Panc1 (cell line): ENCODE data around the gene PLCB1. TPM values are rescaled to one million over a fixed set of nuclear protein-coding genes. Genes with fewer than 3 reads are reported as not detected.

ENCODE experiments used
- ATAC-seq: fragments of 200-7000 bp; cut with Tn5 transposase; 2 replicates; pipeline ENCODE4 v1.9.1; 2020; ENCODE audit warnings: mild to moderate bottlenecking, moderate library complexity
- BruUV-seq: library from RNA; stranded (reverse); fragments of 400-500 nt; replicated peaks from 2 replicates; lab custom pipeline; 2021; lab: Mats Ljungman, UMichigan
- CTCF ChIA-PET: fragments of 300-600 bp; sonication (Branson Sonifier 250); formaldehyde crosslinking; loops from one replicate; lab custom pipeline; 2022; ENCODE audit warnings: antibody characterized with exemption; lab: Charles Lee
- POLR2A ChIA-PET: fragments of 300-600 bp; sonication (Branson Sonifier 250); formaldehyde crosslinking; loops from one replicate; lab custom pipeline; 2022; ENCODE audit warnings: antibody characterized with exemption; lab: Charles Lee
- DNase-seq: peaks from one replicate; pipeline ENCODE4 v3.0.0-alpha.2; 2010; ENCODE audit warnings: low read depth, low spot score
- H3K27ac ChIP-seq: 2 replicates; pipeline ENCODE4 v1.5.1; 2011; ENCODE audit warnings: mild to moderate bottlenecking, low read length, inconsistent platforms
- H3K27me3 ChIP-seq: fragments of 200-500 bp; sonication (Bioruptor generic); 2 replicates; pipeline ENCODE4 v1.6.0; 2014; ENCODE audit warnings: low read length, inconsistent platforms; ENCODE audit not compliant: control insufficient read depth, insufficient read depth
- H3K36me3 ChIP-seq: fragments of 200-500 bp; sonication (Bioruptor generic); 2 replicates; pipeline ENCODE4 v1.5.1; 2014; ENCODE audit warnings: inconsistent platforms, mild to moderate bottlenecking, low read length, moderate library complexity; ENCODE audit not compliant: control insufficient read depth, insufficient read depth
- H3K4me1 ChIP-seq: 2 replicates; pipeline ENCODE4 v1.5.1; 2011; ENCODE audit warnings: inconsistent platforms, mild to moderate bottlenecking, low read length, moderate library complexity; ENCODE audit not compliant: control insufficient read depth, insufficient read depth
- H3K4me3 ChIP-seq, 2 experiments: 2 replicates each; pipeline ENCODE4 v1.5.1; 2011 to 2012; ENCODE audit warnings: low read depth in 2 of 2, low read length in 2 of 2, mild to moderate bottlenecking in 2 of 2, inconsistent platforms in 1 of 2, moderate library complexity in 1 of 2
- H3K9me3 ChIP-seq: fragments of 200-500 bp; sonication (Bioruptor generic); 2 replicates; pipeline ENCODE4 v1.5.1; 2014; ENCODE audit warnings: low read depth, mild to moderate bottlenecking, inconsistent platforms, low read length, moderate library complexity; ENCODE audit not compliant: control insufficient read depth, insufficient read depth
- CTCF ChIP-seq: fragments of 450-650 bp; IDR thresholded peaks from 2 replicates; pipeline ENCODE4 v1.5.1; 2017; ENCODE audit warnings: mild to moderate bottlenecking
- POLR2AphosphoS5 ChIP-seq: IDR thresholded peaks from 2 replicates; pipeline ENCODE4 v1.6.1; 2012; ENCODE audit warnings: mild to moderate bottlenecking, low read depth, low read length, moderate library complexity
- REST ChIP-seq, 2 experiments: IDR thresholded peaks; 2 replicates each; pipeline ENCODE4 v1.6.1; 2011 to 2012; ENCODE audit warnings: low read depth in 2 of 2, control low read depth in 1 of 2, low read length in 1 of 2, mild to moderate bottlenecking in 1 of 2, moderate library complexity in 1 of 2; ENCODE audit not compliant: insufficient read depth in 1 of 2
- SIN3A ChIP-seq: IDR thresholded peaks from 2 replicates; pipeline ENCODE4 v1.6.1; 2012; ENCODE audit warnings: low read depth, mild to moderate bottlenecking, low read length, moderate library complexity, borderline replicate concordance; ENCODE audit not compliant: insufficient read depth
- TCF7L2 ChIP-seq: IDR thresholded peaks from 2 replicates; pipeline ENCODE4 v1.6.1; 2011; ENCODE audit warnings: mild to moderate bottlenecking, low read depth, low read length, inconsistent platforms
- in situ Hi-C: cut with HindIII; loops from 2 replicates; pipeline ENCODE4 v1.10.0; 2016; ENCODE audit warnings: low sequenced_read_pairs, low pct_unique_long_range_greater_than_20kb
- intact Hi-C: fragments of 100-400 bp; cut with micrococcal nuclease; formaldehyde crosslinking; loops from one replicate; pipeline ENCODE4 v1.10.0; 2022; ENCODE audit not compliant: unreplicated experiment
- total RNA-seq: library from RNA; stranded (reverse); gene quantifications from one replicate; pipeline ENCODE4 v1.2.1, GENCODE V29; 2021; ENCODE audit not compliant: unreplicated experiment

PLCB1 gene
- total RNA-seq, 1 experiment from 2014 or later: 0.59 TPM

GRCh38 chr20:8898823-8899222 lies 766.8 kb downstream of the PLCB1 start:
- BruUV-seq: no TSS peak
- no peaks in the 10 kb centered on the region for H3K4me1 ChIP-seq
- H3K9me3 ChIP-seq: peaks cover 6% of the 10 kb centered on the region; the same call in 1 of the 2 replicates
- TF ChIP-seq TCF7L2: no peak
- no peak for TF ChIP-seq REST (IDR thresholded peaks at IDR 0.05; ENCODE audit: insufficient read depth in 1 of 2, low read depth in 2 of 2, low read length in 1 of 2)
- TF ChIP-seq CTCF: no peak
- TF ChIP-seq SIN3A: no peak
- no peak for TF ChIP-seq POLR2AphosphoS5
- no peaks in the 10 kb centered on the region for H3K36me3 ChIP-seq
- no peaks in the 10 kb centered on the region for H3K27me3 ChIP-seq
- ChIA-PET CTCF (no interaction called here), POLR2A (no interaction called here)
- ATAC-seq: no peak
- in situ Hi-C loops (no loop called here), intact Hi-C loops (no loop called here)
- H3K4me3 ChIP-seq: no peak overlapping the region
- DNase-seq: no peak
- no peak overlapping the region for H3K27ac ChIP-seq

GRCh38 chr20:8901237-8902025 lies 769.4 kb downstream of the PLCB1 start:
- TF ChIP-seq TCF7L2: no peak
- no peak for TF ChIP-seq CTCF
- no peak for TF ChIP-seq POLR2AphosphoS5
- no peak for TF ChIP-seq SIN3A
- TF ChIP-seq REST (IDR thresholded peaks at IDR 0.05; ENCODE audit: insufficient read depth in 1 of 2, low read depth in 2 of 2, low read length in 1 of 2): no peak
- BruUV-seq: no TSS peak
- in situ Hi-C loops (no loop called here), intact Hi-C loops (no loop called here)
- DNase-seq (no peak), ATAC-seq (no peak)
- no peaks in the 10 kb centered on the region for H3K27me3 ChIP-seq
- no peaks in the 10 kb centered on the region for H3K36me3 ChIP-seq
- no peak overlapping the region for H3K4me3 ChIP-seq
- no peaks in the 10 kb centered on the region for H3K4me1 ChIP-seq
- H3K27ac ChIP-seq: no peak overlapping the region
- ChIA-PET CTCF (no interaction called here), POLR2A (no interaction called here)
- H3K9me3 ChIP-seq: no peaks in the 10 kb centered on the region
